ENCODE results near the gene GPRC5A. TPM values are rescaled to one million over a fixed set of nuclear protein-coding genes. Genes with fewer than 3 reads are reported as not detected.

Gene GPRC5A
- total RNA-seq, 4 donors from 2014 or later, result 2.1 to 12.3 (median 4.3) TPM

GRCh38 chr12:12958886-12959285, 67.5 kb downstream of the GPRC5A start:
- DNase-seq (ENCODE audit: low spot score in 2 of 2), result no peak
- WGBS, 2 donors, result 74 to 76% methylated on average over 7 of the region's 7 CpGs
- H3K27me3 ChIP-seq, result no peaks in the 10 kb centered on the region
- TF ChIP-seq, protein P1, sequence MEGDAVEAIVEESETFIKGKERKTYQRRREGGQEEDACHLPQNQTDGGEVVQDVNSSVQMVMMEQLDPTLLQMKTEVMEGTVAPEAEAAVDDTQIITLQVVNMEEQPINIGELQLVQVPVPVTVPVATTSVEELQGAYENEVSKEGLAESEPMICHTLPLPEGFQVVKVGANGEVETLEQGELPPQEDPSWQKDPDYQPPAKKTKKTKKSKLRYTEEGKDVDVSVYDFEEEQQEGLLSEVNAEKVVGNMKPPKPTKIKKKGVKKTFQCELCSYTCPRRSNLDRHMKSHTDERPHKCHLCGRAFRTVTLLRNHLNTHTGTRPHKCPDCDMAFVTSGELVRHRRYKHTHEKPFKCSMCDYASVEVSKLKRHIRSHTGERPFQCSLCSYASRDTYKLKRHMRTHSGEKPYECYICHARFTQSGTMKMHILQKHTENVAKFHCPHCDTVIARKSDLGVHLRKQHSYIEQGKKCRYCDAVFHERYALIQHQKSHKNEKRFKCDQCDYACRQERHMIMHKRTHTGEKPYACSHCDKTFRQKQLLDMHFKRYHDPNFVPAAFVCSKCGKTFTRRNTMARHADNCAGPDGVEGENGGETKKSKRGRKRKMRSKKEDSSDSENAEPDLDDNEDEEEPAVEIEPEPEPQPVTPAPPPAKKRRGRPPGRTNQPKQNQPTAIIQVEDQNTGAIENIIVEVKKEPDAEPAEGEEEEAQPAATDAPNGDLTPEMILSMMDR (IDR thresholded peaks at IDR 0.05), result no peak
- TF ChIP-seq POLR2A (IDR thresholded peaks at IDR 0.05) (no peak), EP300 (IDR thresholded peaks at IDR 0.05) (no peak)
- H3K36me3 ChIP-seq, result no peaks in the 10 kb centered on the region
- H3K4me3 ChIP-seq, result no peak overlapping the region
- H3K9me3 ChIP-seq, result no peaks in the 10 kb centered on the region
- no peaks in the 10 kb centered on the region for H3K4me1 ChIP-seq
- no peak overlapping the region for H3K27ac ChIP-seq

- no peak overlapping the region for H3K4me3 ChIP-seq
- no peaks in the 10 kb centered on the region for H3K4me1 ChIP-seq
- no peaks in the 10 kb centered on the region for H3K9me3 ChIP-seq
- no peak overlapping the region for H3K27ac ChIP-seq
- WGBS, 2 donors, result 69 to 75% methylated on average over 5 of the region's 5 CpGs
- peaks cover 0 to 3% (median 0%) of the 10 kb centered on the region in 3 donors for H3K36me3 ChIP-seq
- TF ChIP-seq, protein P1 (IDR thresholded peaks at IDR 0.05), result no peak
- no peak for TF ChIP-seq POLR2A (IDR thresholded peaks at IDR 0.05)
- no peak for DNase-seq (ENCODE audit: low spot score in 2 of 2)
- no peaks in the 10 kb centered on the region for H3K27me3 ChIP-seq
These were observed 69.4 kb downstream of the GPRC5A start for GRCh38 chr12:12960639-12961209.

- Histone ChIP-seq H3K27ac (no peak overlapping the region), H3K4me3 (no peak overlapping the region), H3K9me3 (no peaks in the 10 kb centered on the region), H3K36me3 (peaks cover 0 to 26% (median 0%) of the 10 kb centered on the region in 3 donors), H3K27me3 (no peaks in the 10 kb centered on the region), H3K4me1 (no peaks in the 10 kb centered on the region)
- TF ChIP-seq EP300 (IDR thresholded peaks at IDR 0.05) (no peak), POLR2A (IDR thresholded peaks at IDR 0.05) (no peak)
- TF ChIP-seq, protein P1 (IDR thresholded peaks at IDR 0.05), result no peak
- no peak for DNase-seq (ENCODE audit: low spot score in 2 of 2)
- WGBS, 2 donors, result 84 to 88% methylated on average over 4 of the region's 4 CpGs
These were observed 72.9 kb downstream of the GPRC5A start for GRCh38 chr12:12964255-12964654.

- no peak overlapping the region for H3K27ac ChIP-seq
- H3K27me3 ChIP-seq, result no peaks in the 10 kb centered on the region
- DNase-seq (ENCODE audit: low spot score in 2 of 2), result no peak
- H3K9me3 ChIP-seq, result no peaks in the 10 kb centered on the region
- no peak overlapping the region for H3K4me3 ChIP-seq
- 69 to 71% methylated on average over 4 of the region's 4 CpGs for WGBS, 2 donors
- H3K4me1 ChIP-seq, result no peaks in the 10 kb centered on the region
- TF ChIP-seq, protein P1 (IDR thresholded peaks at IDR 0.05), result no peak
- TF ChIP-seq POLR2A (IDR thresholded peaks at IDR 0.05), result no peak
- TF ChIP-seq EP300 (IDR thresholded peaks at IDR 0.05), result no peak
- peaks cover 0 to 41% (median 0%) of the 10 kb centered on the region in 3 donors for H3K36me3 ChIP-seq
These were observed 74.5 kb downstream of the GPRC5A start for GRCh38 chr12:12965836-12966235.

Other genes starting within 250 kb of the GPRC5A start
- gene GPR19, start 195.4 kb upstream of the GPRC5A start, total RNA-seq, result 1 to 10 TPM in 1 of 4 donors, not detected in 3; 1.3 TPM
- gene CDKN1B, start 174.2 kb upstream of the GPRC5A start, total RNA-seq, result 100 to 1,000 TPM in 3 of 4 donors, 10 to 100 TPM in 1; 77.4 to 142 (median 114) TPM
- 100 to 1,000 TPM in 1 of 4 donors, 10 to 100 TPM in 3; 43.7 to 138 (median 83.9) TPM for gene APOLD1, start 105.9 kb upstream of the GPRC5A start, total RNA-seq
- gene DDX47, start 78.2 kb upstream of the GPRC5A start, total RNA-seq, result 10 to 100 TPM; 39.4 to 50.0 (median 47.8) TPM
- gene GPRC5D, start 60.6 kb downstream of the GPRC5A start, total RNA-seq, result not detected
- 10 to 100 TPM; 42.7 to 61.0 (median 51.7) TPM for gene HEBP1, start 108.7 kb downstream of the GPRC5A start, total RNA-seq
- 10 to 100 TPM in 2 of 4 donors, 1 to 10 TPM in 2; 2.0 to 12.6 (median 8.4) TPM for gene FAM234B, start 152.8 kb downstream of the GPRC5A start, total RNA-seq
- not detected for gene GSG1, start 212.1 kb downstream of the GPRC5A start, total RNA-seq

Measured in tibial nerve (tissue), 4 donors.